ENCODE measurements around the gene NOM1. TPM values are rescaled to one million over a fixed set of nuclear protein-coding genes. Genes with fewer than 3 reads are reported as not detected.

The NOM1 gene
- total RNA-seq, 1 donor from 2014 or later, result 19.7 TPM

DNA sequence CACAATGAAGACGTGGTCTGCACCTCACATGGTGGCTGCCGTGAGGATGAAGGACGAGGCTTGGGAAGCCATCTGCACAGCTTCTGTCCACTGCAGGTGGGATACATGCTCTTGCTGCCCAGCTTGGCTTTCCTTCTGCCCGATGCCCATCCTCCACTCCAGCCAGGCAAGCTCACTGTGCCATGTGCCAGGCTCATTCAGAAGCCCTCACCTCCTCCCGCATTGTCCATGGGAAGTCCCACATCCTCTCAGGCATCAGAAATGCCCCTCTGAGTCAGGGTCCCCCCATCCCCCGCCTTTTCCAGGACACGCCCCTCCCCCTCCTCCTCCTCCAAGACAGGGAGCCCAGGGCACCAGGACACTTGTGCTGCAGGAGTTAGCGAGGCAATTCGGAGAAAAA lies 4.6 kb upstream of the NOM1 start:
- Histone ChIP-seq H3K27me3 (ENCODE audit: insufficient read depth, low read length) (peaks cover 20% of the 10 kb centered on the region), H2AFZ (ENCODE audit: low read depth, low read length) (no peak overlapping the region), H3K4me1 (ENCODE audit: insufficient read depth, low read length) (no peaks in the 10 kb centered on the region), H3K9me3 (ENCODE audit: insufficient read depth, low read depth, low read length) (no peaks in the 10 kb centered on the region), H3K4me3 (ENCODE audit: insufficient read depth, low read depth, low read length) (no peak overlapping the region), H3K9ac (ENCODE audit: low read length) (no peak overlapping the region), H3K79me2 (ENCODE audit: insufficient read depth, low read length) (peaks cover 4% of the 10 kb centered on the region), H3K27ac (ENCODE audit: low read depth, low read length) (no peak overlapping the region), H3K36me3 (ENCODE audit: insufficient read depth, low read length) (no peaks in the 10 kb centered on the region), H3K4me2 (ENCODE audit: low read length) (no peak overlapping the region), H4K20me1 (ENCODE audit: insufficient read depth, low read length) (no peaks in the 10 kb centered on the region)
- Mint-ChIP-seq H3K9me3 (ENCODE audit: unreplicated experiment) (no peaks in the 10 kb centered on the region), H3K4me1 (ENCODE audit: low read depth, unreplicated experiment) (no peaks in the 10 kb centered on the region), H3K27me3 (ENCODE audit: low read depth, unreplicated experiment) (peaks cover 18% of the 10 kb centered on the region), H3K36me3 (ENCODE audit: low read depth, unreplicated experiment) (no peaks in the 10 kb centered on the region), H3K4me3 (ENCODE audit: unreplicated experiment) (no peak overlapping the region), H3K27ac (ENCODE audit: unreplicated experiment) (no peak overlapping the region)
- no peak for FAIRE-seq
- no peak for DNase-seq (ENCODE audit: low read depth)
- no peak for TF ChIP-seq EZH2 (IDR thresholded peaks at IDR 0.05; ENCODE audit: insufficient read depth, low read length)

DNA sequence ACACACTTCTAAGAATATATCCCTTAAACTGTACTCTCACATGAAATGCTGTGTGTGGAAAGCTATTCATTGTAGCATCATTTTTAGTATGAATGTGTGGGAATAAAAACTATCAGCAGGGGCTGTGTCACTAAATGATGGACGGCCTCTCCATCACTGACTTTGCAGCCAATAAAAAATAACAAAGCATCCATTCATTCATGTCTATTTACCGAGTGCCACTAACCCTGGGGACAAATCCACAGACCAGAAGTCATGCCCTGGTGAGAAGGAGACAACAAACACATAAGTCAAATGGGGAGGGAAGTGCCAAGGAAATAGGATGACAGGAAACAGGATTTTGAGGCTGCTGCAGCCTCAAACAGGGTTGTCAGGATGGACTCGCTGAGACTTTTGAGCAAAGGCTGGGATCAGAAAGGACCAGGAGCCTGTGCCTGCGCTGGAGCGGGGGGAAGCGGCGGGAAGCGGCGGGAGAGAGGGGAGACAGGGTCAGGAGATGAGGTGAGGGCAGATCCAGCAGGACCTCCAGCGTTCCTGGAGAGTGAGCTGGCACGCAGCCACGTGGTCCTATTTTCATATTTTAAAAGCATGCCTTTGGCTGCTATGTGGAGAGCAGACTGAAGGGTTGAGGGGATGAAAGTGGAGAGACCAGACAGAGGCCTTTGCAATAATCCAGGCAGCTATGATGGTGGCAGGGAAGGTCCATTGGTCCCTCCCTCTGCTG lies 2.2 kb upstream of the NOM1 start:
- peak overlapping the region; percentile 17 for H2AFZ ChIP-seq (ENCODE audit: low read depth, low read length)
- H3K9me3 Mint-ChIP-seq (ENCODE audit: unreplicated experiment), result no peaks in the 10 kb centered on the region
- FAIRE-seq (no peak), DNase-seq (ENCODE audit: low read depth) (no peak)
- H3K79me2 ChIP-seq (ENCODE audit: insufficient read depth, low read length), result peaks cover 27% of the 10 kb centered on the region
- peak overlapping the region; percentile 57 for H3K4me3 Mint-ChIP-seq (ENCODE audit: unreplicated experiment)
- no peaks in the 10 kb centered on the region for H3K36me3 Mint-ChIP-seq (ENCODE audit: low read depth, unreplicated experiment)
- H3K9ac ChIP-seq (ENCODE audit: low read length), result no peak overlapping the region
- peaks cover 18% of the 10 kb centered on the region for H3K27me3 Mint-ChIP-seq (ENCODE audit: low read depth, unreplicated experiment)
- no peak overlapping the region for H3K27ac Mint-ChIP-seq (ENCODE audit: unreplicated experiment)
- no peak overlapping the region for H3K4me3 ChIP-seq (ENCODE audit: insufficient read depth, low read depth, low read length)
- H3K4me2 ChIP-seq (ENCODE audit: low read length), result no peak overlapping the region
- H3K36me3 ChIP-seq (ENCODE audit: insufficient read depth, low read length), result peaks cover 1% of the 10 kb centered on the region
- peaks cover 20% of the 10 kb centered on the region for H4K20me1 ChIP-seq (ENCODE audit: insufficient read depth, low read length)
- peaks cover 6% of the 10 kb centered on the region for H3K4me1 Mint-ChIP-seq (ENCODE audit: low read depth, unreplicated experiment)
- H3K27ac ChIP-seq (ENCODE audit: low read depth, low read length), result no peak overlapping the region
- no peaks in the 10 kb centered on the region for H3K9me3 ChIP-seq (ENCODE audit: insufficient read depth, low read depth, low read length)
- peaks cover 5% of the 10 kb centered on the region for H3K4me1 ChIP-seq (ENCODE audit: insufficient read depth, low read length)
- TF ChIP-seq, protein P1, sequence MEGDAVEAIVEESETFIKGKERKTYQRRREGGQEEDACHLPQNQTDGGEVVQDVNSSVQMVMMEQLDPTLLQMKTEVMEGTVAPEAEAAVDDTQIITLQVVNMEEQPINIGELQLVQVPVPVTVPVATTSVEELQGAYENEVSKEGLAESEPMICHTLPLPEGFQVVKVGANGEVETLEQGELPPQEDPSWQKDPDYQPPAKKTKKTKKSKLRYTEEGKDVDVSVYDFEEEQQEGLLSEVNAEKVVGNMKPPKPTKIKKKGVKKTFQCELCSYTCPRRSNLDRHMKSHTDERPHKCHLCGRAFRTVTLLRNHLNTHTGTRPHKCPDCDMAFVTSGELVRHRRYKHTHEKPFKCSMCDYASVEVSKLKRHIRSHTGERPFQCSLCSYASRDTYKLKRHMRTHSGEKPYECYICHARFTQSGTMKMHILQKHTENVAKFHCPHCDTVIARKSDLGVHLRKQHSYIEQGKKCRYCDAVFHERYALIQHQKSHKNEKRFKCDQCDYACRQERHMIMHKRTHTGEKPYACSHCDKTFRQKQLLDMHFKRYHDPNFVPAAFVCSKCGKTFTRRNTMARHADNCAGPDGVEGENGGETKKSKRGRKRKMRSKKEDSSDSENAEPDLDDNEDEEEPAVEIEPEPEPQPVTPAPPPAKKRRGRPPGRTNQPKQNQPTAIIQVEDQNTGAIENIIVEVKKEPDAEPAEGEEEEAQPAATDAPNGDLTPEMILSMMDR (IDR thresholded peaks at IDR 0.05; ENCODE audit: insufficient read depth, low read depth, low read length), result no peak
- TF ChIP-seq EZH2 (IDR thresholded peaks at IDR 0.05; ENCODE audit: insufficient read depth, low read length), result no peak
- H3K27me3 ChIP-seq (ENCODE audit: insufficient read depth, low read length), result peaks cover 20% of the 10 kb centered on the region

- Mint-ChIP-seq H3K4me3 (ENCODE audit: unreplicated experiment) (no peak overlapping the region), H3K9me3 (ENCODE audit: unreplicated experiment) (no peaks in the 10 kb centered on the region), H3K36me3 (ENCODE audit: low read depth, unreplicated experiment) (peaks cover 4% of the 10 kb centered on the region), H3K27ac (ENCODE audit: unreplicated experiment) (no peak overlapping the region), H3K27me3 (ENCODE audit: low read depth, unreplicated experiment) (peaks cover 13% of the 10 kb centered on the region), H3K4me1 (ENCODE audit: low read depth, unreplicated experiment) (peaks cover 6% of the 10 kb centered on the region)
- Histone ChIP-seq H3K79me2 (ENCODE audit: insufficient read depth, low read length) (peaks cover 37% of the 10 kb centered on the region), H3K4me2 (ENCODE audit: low read length) (peak overlapping the region; percentile 94), H3K4me1 (ENCODE audit: insufficient read depth, low read length) (peaks cover 7% of the 10 kb centered on the region), H2AFZ (ENCODE audit: low read depth, low read length) (peak overlapping the region; percentile 83), H3K27ac (ENCODE audit: low read depth, low read length) (no peak overlapping the region), H3K4me3 (ENCODE audit: insufficient read depth, low read depth, low read length) (no peak overlapping the region), H3K9ac (ENCODE audit: low read length) (no peak overlapping the region), H3K36me3 (ENCODE audit: insufficient read depth, low read length) (peaks cover 8% of the 10 kb centered on the region), H3K27me3 (ENCODE audit: insufficient read depth, low read length) (peaks cover 16% of the 10 kb centered on the region), H3K9me3 (ENCODE audit: insufficient read depth, low read depth, low read length) (no peaks in the 10 kb centered on the region), H4K20me1 (ENCODE audit: insufficient read depth, low read length) (peaks cover 29% of the 10 kb centered on the region)
- DNase-seq (ENCODE audit: low read depth), result no peak
- FAIRE-seq, result no peak
- TF ChIP-seq EZH2 (IDR thresholded peaks at IDR 0.05; ENCODE audit: insufficient read depth, low read length), result no peak
- TF ChIP-seq, protein P1 (IDR thresholded peaks at IDR 0.05; ENCODE audit: insufficient read depth, low read depth, low read length), result no peak
Measured at GRCh38 chr7:156948361-156948760, 1.2 kb upstream of the NOM1 start.

Measured in astrocyte (in vitro differentiated cells and primary cell).